ENCODE data around the gene ARL15. TPM values are rescaled to one million over a fixed set of nuclear protein-coding genes. Genes with fewer than 3 reads are reported as not detected.

The ARL15 gene
- total and polyA plus RNA-seq, 2 of the 4 experiments (the other 2 are of a cell fraction), result 7.3 to 19.2 TPM

DNA sequence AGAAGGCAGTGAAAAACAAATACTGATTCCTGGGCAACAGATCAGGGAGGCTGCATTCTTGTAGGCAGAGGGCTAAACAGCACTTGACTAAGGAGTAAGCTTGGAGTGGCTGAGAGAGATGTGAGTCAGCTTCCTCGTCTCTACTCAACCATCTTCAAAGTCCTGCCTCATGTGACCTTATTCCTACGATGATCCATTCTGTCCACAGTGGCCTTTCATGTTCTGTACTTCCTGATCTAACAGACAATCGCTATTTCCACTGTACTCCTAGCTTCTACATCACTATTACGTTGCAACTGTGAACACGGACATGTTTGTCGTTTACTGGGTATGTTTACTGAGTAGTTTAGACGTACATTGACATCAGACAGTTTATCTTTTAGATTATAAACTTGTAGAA, 365.4 kb downstream of the ARL15 start:
- Histone ChIP-seq H3K18ac (ENCODE audit: low read depth, low read length) (peak overlapping the region; percentile 97; the same call in 1 of the 2 replicates), H3K9ac (ENCODE audit: low read depth, low read length) (no peak overlapping the region), H4K20me1 (ENCODE audit: insufficient read depth, low read length) (no peaks in the 10 kb centered on the region), H4K91ac (ENCODE audit: insufficient read depth, low read depth, low read length) (peak overlapping the region; percentile 72), H2AK5ac (ENCODE audit: low read depth, low read length) (no peak overlapping the region), H3K4me1 (ENCODE audit: control insufficient read depth, insufficient read depth, low read length) (peaks cover 6% of the 10 kb centered on the region), H3K4me2 (ENCODE audit: low read depth, low read length) (peak overlapping the region; percentile 64; the same call in 1 of the 2 replicates), H3K36me3 (ENCODE audit: control insufficient read depth, insufficient read depth, low read length) (no peaks in the 10 kb centered on the region), H3K9me1 (ENCODE audit: insufficient read depth, low read length) (peaks cover 6% of the 10 kb centered on the region), H4K8ac (ENCODE audit: low read depth in 2 of 2, low read length in 2 of 2) (peak overlapping the region; percentile 6 to 71; a peak in 3 of 4 replicates), H3K56ac (ENCODE audit: extremely low read depth, insufficient read depth, low read length) (no peak overlapping the region), H2BK15ac (ENCODE audit: low read depth, low read length) (peak overlapping the region; percentile 35; the same call in 1 of the 3 replicates), H3K4ac (ENCODE audit: low read depth, low read length) (peak overlapping the region; percentile 71), H2AK9ac (replicated peaks; ENCODE audit: low read depth, low read length, poor library complexity) (no peak overlapping the region), H2BK120ac (ENCODE audit: low read depth, low read length) (peak overlapping the region; percentile 81), H3K9me3 (ENCODE audit: control insufficient read depth, insufficient read depth, low read length) (no peaks in the 10 kb centered on the region), H2BK5ac (ENCODE audit: low read depth, low read length, poor library complexity, severe bottlenecking) (peak overlapping the region; percentile 97), H3K27ac (ENCODE audit: insufficient read depth, low read length) (peak overlapping the region; percentile 33; the same call in 1 of the 2 replicates), H3K4me3 (ENCODE audit: insufficient read depth, low read depth, low read length) (no peak overlapping the region), H4K5ac (ENCODE audit: low read depth, low read length) (peak overlapping the region; percentile 93; the same call in 1 of the 2 replicates), H3K14ac (replicated peaks; ENCODE audit: low read depth, low read length) (peak overlapping the region; percentile 79), H3K23ac (ENCODE audit: low read depth, low read length) (peak overlapping the region; percentile 63; the same call in 1 of the 2 replicates), H3K79me1 (ENCODE audit: low read depth in 1 of 2, low read length in 2 of 2) (no peaks in the 10 kb centered on the region), H2AFZ (replicated peaks; ENCODE audit: low read length, poor library complexity) (peak overlapping the region; percentile 76), H3K27me3 (ENCODE audit: control insufficient read depth, insufficient read depth, low read length) (no peaks in the 10 kb centered on the region), H2BK20ac (ENCODE audit: low read depth, low read length) (peak overlapping the region; percentile 86)
- DNase-seq (peak; percentile 79), ATAC-seq (ENCODE audit: low read depth) (peak; percentile 82)
- POLR2A ChIA-PET (ENCODE audit: unreplicated experiment), result no interaction called here
- 0 out of 2 replicates have a peak, but pooled peaks have one; percentile 2 for TF ChIP-seq FOS (IDR thresholded peaks at IDR 0.05; ENCODE audit: low read depth, low read length)
- peak; percentile 51; the same call in 1 of the 2 replicates for TF ChIP-seq BHLHE40 (IDR thresholded peaks at IDR 0.05; ENCODE audit: low read depth, low read length)
- TF ChIP-seq, protein P1, sequence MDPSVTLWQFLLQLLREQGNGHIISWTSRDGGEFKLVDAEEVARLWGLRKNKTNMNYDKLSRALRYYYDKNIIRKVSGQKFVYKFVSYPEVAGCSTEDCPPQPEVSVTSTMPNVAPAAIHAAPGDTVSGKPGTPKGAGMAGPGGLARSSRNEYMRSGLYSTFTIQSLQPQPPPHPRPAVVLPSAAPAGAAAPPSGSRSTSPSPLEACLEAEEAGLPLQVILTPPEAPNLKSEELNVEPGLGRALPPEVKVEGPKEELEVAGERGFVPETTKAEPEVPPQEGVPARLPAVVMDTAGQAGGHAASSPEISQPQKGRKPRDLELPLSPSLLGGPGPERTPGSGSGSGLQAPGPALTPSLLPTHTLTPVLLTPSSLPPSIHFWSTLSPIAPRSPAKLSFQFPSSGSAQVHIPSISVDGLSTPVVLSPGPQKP (IDR thresholded peaks at IDR 0.05; ENCODE audit: borderline replicate concordance, low read depth, low read length), result no peak
- no peak for TF ChIP-seq CEBPB (IDR thresholded peaks at IDR 0.05; ENCODE audit: low read depth, low read length)
- TF ChIP-seq, protein P2, sequence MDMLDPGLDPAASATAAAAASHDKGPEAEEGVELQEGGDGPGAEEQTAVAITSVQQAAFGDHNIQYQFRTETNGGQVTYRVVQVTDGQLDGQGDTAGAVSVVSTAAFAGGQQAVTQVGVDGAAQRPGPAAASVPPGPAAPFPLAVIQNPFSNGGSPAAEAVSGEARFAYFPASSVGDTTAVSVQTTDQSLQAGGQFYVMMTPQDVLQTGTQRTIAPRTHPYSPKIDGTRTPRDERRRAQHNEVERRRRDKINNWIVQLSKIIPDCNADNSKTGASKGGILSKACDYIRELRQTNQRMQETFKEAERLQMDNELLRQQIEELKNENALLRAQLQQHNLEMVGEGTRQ (IDR thresholded peaks at IDR 0.05; ENCODE audit: low read depth, low read length), result peak; percentile 86
- TF ChIP-seq CHD1 (IDR thresholded peaks at IDR 0.05; ENCODE audit: low read depth, low read length), result no peak
- intact Hi-C loops (cut with micrococcal nuclease) (no loop called here), in situ Hi-C loops (cut with MboI; ENCODE audit: low sequenced_read_pairs) (no loop called here), dilution Hi-C loops (cut with HindIII; ENCODE audit: low sequenced_read_pairs, unreplicated experiment) (no loop called here)
- no TSS peak for BruUV-seq (replicated peaks)
- CTCF ChIA-PET, result interaction anchor here (0.7 kb wide), 1 partner anchor 12 kb away, joined by 3 read pairs; no protein-coding TSS in a partner anchor
- WGBS, 2 experiments (ENCODE audit: extremely low coverage in 2 of 2, insufficient read length in 1 of 2), result no CpG with 5 or more reads among the region's 7 CpGs
